Tibial artery (tissue), 4 donors: ENCODE results near the gene HPD.

Experiments
- DNase-seq, 2 donors: peaks; one replicate each; pipeline ENCODE4 v3.0.0-alpha.2; 2019
- H3K27ac ChIP-seq, 2 donors: fragments of 200-600 bp; sonication (generic) in 1 of 2; 1 replicate in 1 of 2; 2 replicates in 1 of 2; pipeline ENCODE4 v1.5.1; 2018 to 2019; ENCODE audit warnings: mild to moderate bottlenecking in 1 of 2
- H3K27me3 ChIP-seq, 2 donors: fragments of 200-600 bp; sonication (generic) in 1 of 2; one replicate each; pipeline versions ENCODE4 v1.5.1 to v1.6.0; 2016 to 2019
- H3K36me3 ChIP-seq, 3 donors: fragments of 200-600 bp; sonication (generic) in 2 of 3; one replicate each; pipeline ENCODE4 v1.5.1; 2016 to 2019; ENCODE audit warnings: mild to moderate bottlenecking in 2 of 3
- H3K4me1 ChIP-seq, 4 donors: fragments of 200-600 bp; sonication (generic) in 2 of 4; 1 replicate in 3 of 4; 2 replicates in 1 of 4; pipeline ENCODE4 v1.5.1; 2016 to 2019
- H3K4me3 ChIP-seq, 2 donors: fragments of 200-600 bp; sonication (generic) in 1 of 2; 1 replicate in 1 of 2; 2 replicates in 1 of 2; pipeline ENCODE4 v1.5.1; 2018 to 2019; ENCODE audit warnings: mild to moderate bottlenecking in 2 of 2
- H3K9me3 ChIP-seq, 3 donors: fragments of 200-600 bp; sonication (generic) in 1 of 3; one replicate each; pipeline ENCODE4 v1.5.1; 2016 to 2019
- CTCF ChIP-seq, 2 experiments: fragments of 200-600 bp in 1 of 2; fragments of 450-650 bp in 1 of 2; IDR thresholded peaks; one replicate each; pipeline ENCODE4 v1.5.1; 2017 to 2019; ENCODE audit warnings: antibody characterized with exemption in 2 of 2, mild to moderate bottlenecking in 1 of 2, moderate library complexity in 1 of 2
- intact Hi-C: fragments of 100-400 bp; cut with DNase I; formaldehyde crosslinking; loops from one replicate; pipeline ENCODE4 v1.15.0; 2023; ENCODE audit warnings: low total_unique reads

Gene HPD

DNA sequence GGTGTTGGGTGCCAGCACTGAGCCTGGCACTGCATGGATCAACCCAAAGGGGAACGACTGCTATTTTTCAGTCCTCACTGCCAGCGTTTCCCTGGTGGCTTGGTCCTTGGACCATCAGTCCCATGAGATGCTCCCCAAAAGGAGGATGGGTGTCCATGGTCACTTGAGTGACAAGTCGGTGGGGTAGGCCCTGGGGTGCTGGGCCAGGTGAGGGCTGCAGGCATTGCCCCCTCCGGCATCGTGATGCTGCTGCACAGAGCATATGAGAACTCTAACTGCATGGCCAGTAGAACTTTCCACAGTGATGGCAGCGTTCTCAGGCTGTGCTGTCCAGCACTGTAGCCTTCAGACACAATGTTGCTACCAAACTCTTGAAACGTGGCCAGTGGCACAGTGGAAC, 38.6 kb downstream of the HPD start:
- no peak overlapping the region for H3K27ac ChIP-seq
- H3K9me3 ChIP-seq: no peaks in the 10 kb centered on the region
- intact Hi-C loops: no loop called here
- peaks cover 0 to 1% (median under 1%) of the 10 kb centered on the region in 4 donors for H3K4me1 ChIP-seq
- DNase-seq: no peak
- no peak overlapping the region for H3K4me3 ChIP-seq
- peaks cover 85 to 100% (median 94%) of the 10 kb centered on the region in 3 donors for H3K36me3 ChIP-seq
- H3K27me3 ChIP-seq: no peaks in the 10 kb centered on the region
- TF ChIP-seq CTCF (IDR thresholded peaks at IDR 0.05): no peak

DNA sequence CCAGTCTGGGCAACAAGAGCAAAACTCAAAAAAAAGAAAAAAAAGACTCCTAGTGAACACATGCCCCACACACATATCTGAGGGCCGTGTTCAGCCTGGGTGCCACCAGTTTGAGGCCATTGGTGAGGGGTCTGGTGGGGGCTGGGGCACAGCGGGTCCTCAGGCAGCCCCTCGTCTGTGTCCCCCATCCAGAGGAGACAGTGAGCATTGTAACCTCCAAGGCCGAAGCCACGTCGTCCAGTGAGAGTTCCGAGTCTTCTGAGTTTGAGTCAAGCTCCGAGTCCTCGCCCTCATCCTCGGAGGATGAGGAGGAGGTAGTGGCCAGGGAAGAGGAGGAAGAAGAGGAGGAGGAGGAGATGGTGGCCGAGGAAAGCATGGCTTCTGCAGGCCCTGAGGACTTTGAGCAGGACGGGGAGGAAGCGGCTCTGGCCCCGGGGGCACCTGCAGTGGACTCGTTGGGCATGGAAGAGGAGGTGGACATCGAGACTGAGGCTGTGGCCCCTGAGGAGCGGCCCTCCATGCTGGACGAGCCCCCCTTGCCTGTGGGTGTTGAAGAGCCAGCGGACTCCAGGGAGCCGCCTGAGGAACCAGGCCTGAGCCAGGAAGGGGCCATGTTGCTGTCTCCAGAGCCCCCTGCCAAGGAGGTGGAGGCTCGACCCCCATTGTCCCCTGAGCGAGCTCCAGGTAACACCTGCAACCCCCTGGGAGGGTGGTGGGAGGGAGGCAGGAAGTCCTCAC, 39.3 kb downstream of the HPD start:
- Histone ChIP-seq H3K27me3 (no peaks in the 10 kb centered on the region), H3K27ac (no peak overlapping the region), H3K36me3 (peaks cover 91 to 100% (median 98%) of the 10 kb centered on the region in 3 donors), H3K4me1 (no peaks in the 10 kb centered on the region), H3K4me3 (no peak overlapping the region), H3K9me3 (no peaks in the 10 kb centered on the region)
- TF ChIP-seq CTCF (IDR thresholded peaks at IDR 0.05): no peak
- intact Hi-C loops: no loop called here
- DNase-seq: no peak

DNA sequence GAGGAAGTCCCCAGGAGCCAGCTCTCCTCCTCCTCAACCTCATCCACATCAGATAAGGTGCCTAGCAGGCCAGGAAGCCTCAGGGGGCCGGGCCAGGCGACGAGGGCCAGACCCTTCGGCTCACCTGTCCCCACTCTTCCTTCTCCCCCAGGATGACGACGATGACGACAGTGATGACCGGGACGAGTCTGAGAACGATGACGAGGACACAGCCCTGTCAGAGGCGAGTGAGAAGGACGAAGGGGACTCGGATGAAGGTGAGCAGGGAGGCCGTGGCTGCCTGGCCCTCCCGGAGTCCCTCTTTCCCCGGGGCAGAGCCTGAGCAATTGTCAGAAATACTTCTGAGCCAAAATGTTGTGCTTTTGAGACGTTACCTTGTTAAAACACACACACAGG, 41.0 kb downstream of the HPD start:
- DNase-seq: no peak
- no peak overlapping the region for H3K4me3 ChIP-seq
- H3K4me1 ChIP-seq: peaks cover 0 to 15% (median 13%) of the 10 kb centered on the region in 4 donors
- no peaks in the 10 kb centered on the region for H3K9me3 ChIP-seq
- TF ChIP-seq CTCF (IDR thresholded peaks at IDR 0.05): no peak
- peaks cover 80 to 93% (median 83%) of the 10 kb centered on the region in 3 donors for H3K36me3 ChIP-seq
- no peaks in the 10 kb centered on the region for H3K27me3 ChIP-seq
- H3K27ac ChIP-seq: no peak overlapping the region
- intact Hi-C loops: no loop called here

GRCh38 chr12:121816925-121817647, 41.6 kb downstream of the HPD start:
- Histone ChIP-seq H3K36me3 (peaks cover 75 to 88% (median 77%) of the 10 kb centered on the region in 3 donors), H3K27me3 (no peaks in the 10 kb centered on the region), H3K9me3 (no peaks in the 10 kb centered on the region), H3K4me3 (no peak overlapping the region), H3K4me1 (peaks cover 0 to 20% (median 19%) of the 10 kb centered on the region in 4 donors), H3K27ac (no peak overlapping the region)
- no peak for TF ChIP-seq CTCF (IDR thresholded peaks at IDR 0.05)
- intact Hi-C loops: no loop called here
- DNase-seq: no peak

- Histone ChIP-seq H3K9me3 (no peaks in the 10 kb centered on the region), H3K4me1 (peaks cover 0 to 37% (median 34%) of the 10 kb centered on the region in 4 donors), H3K27me3 (no peaks in the 10 kb centered on the region), H3K4me3 (no peak overlapping the region), H3K27ac (no peak overlapping the region), H3K36me3 (peaks cover 68 to 78% (median 70%) of the 10 kb centered on the region in 3 donors)
- intact Hi-C loops: no loop called here
- no peak for DNase-seq
- no peak for TF ChIP-seq CTCF (IDR thresholded peaks at IDR 0.05)
Observed at GRCh38 chr12:121815263-121815662, 43.4 kb downstream of the HPD start.
